ENCODE results near the gene RDM1.

GRCh38 chr17:35968520-35969054, 38.0 kb upstream of the RDM1 start:
- TF ChIP-seq CTCF (IDR thresholded peaks at IDR 0.05; ENCODE audit: low read length) = no peak
- no peak for TF ChIP-seq EZH2 (optimal IDR thresholded peaks at IDR 0.05; ENCODE audit: low read depth, low read length)
- TF ChIP-seq EZH2phosphoT487 (IDR thresholded peaks at IDR 0.05; ENCODE audit: low read length) = no peak

All from MM.1S (cell line).